H1 (cell line): ENCODE data around the gene SMTNL1. TPM values are rescaled to one million over a fixed set of nuclear protein-coding genes. Genes with fewer than 3 reads are reported as not detected.

Experiments
- CTCF ChIA-PET: fragments of 300-600 bp; sonication (Branson Sonifier 250); formaldehyde crosslinking; loops from one replicate; lab custom pipeline; 2021; ENCODE audit not compliant: partially characterized antibody; lab: Charles Lee
- POLR2A ChIA-PET: fragments of 300-600 bp; sonication (Branson Sonifier 250); formaldehyde crosslinking; loops from one replicate; lab custom pipeline; 2021; ENCODE audit warnings: inconsistent platforms; ENCODE audit not compliant: partially characterized antibody; lab: Charles Lee
- DNase-seq, 2 experiments: peaks; one replicate each; pipeline versions ENCODE4 v3.0.0 to v3.0.0-alpha.2; 2010 to 2022; ENCODE audit warnings: low spot score in 2 of 2, low read depth in 1 of 2, mixed read lengths in 1 of 2
- FAIRE-seq: peaks from 2 replicates; lab custom pipeline; 2011; peaks lifted over from hg19 to GRCh38; lab: Jason Lieb, UNC
- H2AFZ ChIP-seq: 2 replicates; pipeline ENCODE4 v1.8.1; 2012; ENCODE audit warnings: low read length, inconsistent platforms
- H2AK5ac ChIP-seq: 2 replicates; pipeline ENCODE4 v1.6.1; 2013; ENCODE audit warnings: low read depth, low read length
- H2BK120ac ChIP-seq: replicated peaks from 2 replicates; pipeline ENCODE3; 2013; ENCODE audit warnings: low read depth, low read length, inconsistent platforms
- H2BK12ac ChIP-seq: 2 replicates; pipeline ENCODE4 v1.6.1; 2013; ENCODE audit warnings: low read depth, low read length
- H2BK15ac ChIP-seq: 2 replicates; pipeline ENCODE4 v1.6.1; 2013; ENCODE audit warnings: low read length
- H2BK20ac ChIP-seq: 2 replicates; pipeline ENCODE4 v1.6.1; 2013; ENCODE audit warnings: low read length
- H2BK5ac ChIP-seq: 2 replicates; pipeline ENCODE4 v1.6.1; 2013; ENCODE audit warnings: low read depth, low read length
- H3K14ac ChIP-seq: 2 replicates; pipeline ENCODE4 v1.6.1; 2013; ENCODE audit warnings: inconsistent platforms; ENCODE audit not compliant: insufficient read length
- H3K18ac ChIP-seq: 2 replicates; pipeline ENCODE4 v1.6.1; 2013; ENCODE audit warnings: low read length; ENCODE audit errors: extremely low read depth
- H3K23ac ChIP-seq: 2 replicates; pipeline ENCODE4 v1.6.1; 2013; ENCODE audit warnings: inconsistent platforms; ENCODE audit not compliant: insufficient read length
- H3K23me2 ChIP-seq: 2 replicates; pipeline ENCODE4 v1.6.1; 2013; ENCODE audit warnings: low read depth, low read length
- H3K27ac ChIP-seq: 2 replicates; pipeline ENCODE4 v1.6.1; 2011; ENCODE audit warnings: low read depth, low read length, inconsistent platforms
- H3K27me3 ChIP-seq, 4 experiments: replicated peaks in 1 of 4; 1 replicate in 1 of 4; 2 replicates in 3 of 4; pipeline versions ENCODE4 v1.6.1 to v1.8.1; 2011 to 2013; ENCODE audit warnings: low read length in 3 of 4, mild to moderate bottlenecking in 3 of 4, inconsistent platforms in 2 of 4, mixed read lengths in 2 of 4, moderate library complexity in 1 of 4; ENCODE audit not compliant: control insufficient read depth in 3 of 4, insufficient read depth in 3 of 4; ENCODE audit errors: extremely low read depth in 1 of 4
- H3K36me3 ChIP-seq, 4 experiments: 2 replicates each; pipeline versions ENCODE4 v1.6.1 to v1.8.1; 2011 to 2013; ENCODE audit warnings: mild to moderate bottlenecking in 4 of 4, low read length in 3 of 4, moderate library complexity in 2 of 4, control low read depth in 1 of 4, inconsistent platforms in 1 of 4; ENCODE audit not compliant: insufficient read depth in 4 of 4, control insufficient read depth in 2 of 4
- H3K4ac ChIP-seq: replicated peaks from 2 replicates; pipeline ENCODE3; 2013; ENCODE audit warnings: low read length, low read depth, mixed read lengths, inconsistent platforms; ENCODE audit not compliant: insufficient read length
- H3K4me1 ChIP-seq, 4 experiments: replicated peaks in 1 of 4; 1 replicate in 1 of 4; 2 replicates in 3 of 4; pipeline versions ENCODE4 v1.6.1 to v1.8.1; 2011 to 2013; ENCODE audit warnings: low read length in 3 of 4, inconsistent platforms in 2 of 4, mixed read lengths in 1 of 4; ENCODE audit not compliant: insufficient read depth in 4 of 4, control insufficient read depth in 3 of 4
- H3K4me2 ChIP-seq, 2 experiments: 2 replicates each; pipeline versions ENCODE4 v1.6.1 to v1.8.1; 2011 to 2013; ENCODE audit warnings: low read depth in 2 of 2, low read length in 2 of 2, control low read depth in 1 of 2, inconsistent platforms in 1 of 2, mild to moderate bottlenecking in 1 of 2; ENCODE audit not compliant: insufficient read depth in 1 of 2
- H3K4me3 ChIP-seq, 4 experiments: fragments of 200-600, 300-600 bp in 1 of 4; sonication (generic), shearing (Covaris generic), sonication (Bioruptor Twin) in 1 of 4; 2 replicates each; pipeline versions ENCODE4 v1.5.1 to v1.8.1; 2011 to 2016; ENCODE audit warnings: low read length in 4 of 4, low read depth in 3 of 4, control low read depth in 2 of 4, inconsistent platforms in 2 of 4, mild to moderate bottlenecking in 2 of 4, mixed read lengths in 1 of 4, moderate library complexity in 1 of 4; ENCODE audit not compliant: insufficient read depth in 2 of 4; ENCODE audit errors: extremely low read depth in 1 of 4
- H3K56ac ChIP-seq: replicated peaks from 2 replicates; pipeline ENCODE3; 2013; ENCODE audit warnings: low read depth, mild to moderate bottlenecking, mixed read lengths, low read length, inconsistent platforms; ENCODE audit not compliant: insufficient read length
- H3K79me1 ChIP-seq: 2 replicates; pipeline ENCODE4 v1.6.1; 2013; ENCODE audit warnings: low read depth, low read length, control low read depth
- H3K79me2 ChIP-seq, 2 experiments: 2 replicates each; pipeline versions ENCODE4 v1.6.1 to v1.8.1; 2012 to 2013; ENCODE audit warnings: low read length in 2 of 2, mild to moderate bottlenecking in 2 of 2, inconsistent platforms in 1 of 2; ENCODE audit not compliant: insufficient read depth in 2 of 2, control insufficient read depth in 1 of 2
- H3K9ac ChIP-seq, 4 experiments: replicated peaks in 1 of 4; 1 replicate in 1 of 4; 2 replicates in 3 of 4; pipeline versions ENCODE4 v1.6.1 to v1.8.1; 2011 to 2013; ENCODE audit warnings: low read depth in 3 of 4, low read length in 3 of 4, control low read depth in 2 of 4, mild to moderate bottlenecking in 2 of 4, moderate library complexity in 2 of 4, inconsistent platforms in 1 of 4; ENCODE audit errors: extremely low read depth in 1 of 4
- H3K9me3 ChIP-seq, 2 experiments: 2 replicates each; pipeline versions ENCODE4 v1.6.1 to v1.8.1; 2012 to 2013; ENCODE audit warnings: mild to moderate bottlenecking in 2 of 2, moderate library complexity in 2 of 2, control low read depth in 1 of 2, inconsistent platforms in 1 of 2, low read depth in 1 of 2, low read length in 1 of 2, mixed read lengths in 1 of 2; ENCODE audit not compliant: insufficient read depth in 2 of 2
- H4K20me1 ChIP-seq, 2 experiments: replicated peaks in 1 of 2; 2 replicates each; pipeline versions ENCODE3 to v1.8.1; 2011 to 2013; ENCODE audit warnings: inconsistent platforms in 2 of 2, low read length in 2 of 2, mild to moderate bottlenecking in 1 of 2; ENCODE audit not compliant: insufficient read depth in 2 of 2, control insufficient read depth in 1 of 2
- H4K5ac ChIP-seq: 2 replicates; pipeline ENCODE4 v1.6.1; 2013; ENCODE audit warnings: low read length, low read depth, mixed read lengths, inconsistent platforms; ENCODE audit not compliant: insufficient read length
- H4K8ac ChIP-seq: 2 replicates; pipeline ENCODE4 v1.8.0; 2013; ENCODE audit warnings: mild to moderate bottlenecking, moderate library complexity, low read length, inconsistent platforms; ENCODE audit not compliant: insufficient read depth; ENCODE audit errors: extremely low read depth
- H4K91ac ChIP-seq: replicated peaks from 2 replicates; pipeline ENCODE3; 2013; ENCODE audit warnings: low read length, mixed read lengths, inconsistent platforms; ENCODE audit not compliant: insufficient read length
- ASH2L ChIP-seq: fragments of 200-600, 300-600 bp; sonication (generic); IDR thresholded peaks from one replicate; pipeline ENCODE4 v1.7.1; 2017; ENCODE audit warnings: low read length
- CHD1 ChIP-seq: IDR thresholded peaks from 2 replicates; pipeline ENCODE4 v1.6.1; 2012; ENCODE audit warnings: low read depth, low read length, improper control_type of control experiment
- SIX5 ChIP-seq: IDR thresholded peaks from 2 replicates; pipeline ENCODE4 v1.6.1; 2011; ENCODE audit warnings: mild to moderate bottlenecking, low read depth, low read length
- WGBS, 2 experiments: shearing (Covaris generic) in 1 of 2; methylation state at CpG; one replicate each; pipeline versions ENCODE4 v1.1.6 to v1.1.7; 2013 to 2015; ENCODE audit warnings: low lambda C conversion rate in 2 of 2, mixed read lengths in 2 of 2, inconsistent platforms in 1 of 2, low coverage in 1 of 2, missing lambda C conversion rate in 1 of 2; ENCODE audit not compliant: insufficient replicate concordance in 2 of 2, insufficient coverage in 1 of 2, insufficient read length in 1 of 2; ENCODE audit errors: extremely low coverage in 1 of 2, missing lambda C conversion rate in 1 of 2; 5-methylcytosine and 5-hydroxymethylcytosine counted together
- polyA plus RNA-seq, 7 experiments: library from polyadenylated mRNA; depleted of rRNA in 3 of 7; stranded (reverse) in 5 of 7; unstranded in 2 of 7; fragments of >200 nt in 5 of 7; fragments of 200-250 nt in 2 of 7; gene quantifications; 1 replicate in 5 of 7; 2 replicates in 1 of 7; 4 replicates in 1 of 7; pipeline versions ENCODE4 v1.2.1 to v1.2.3, GENCODE V29; 2011 to 2013; ENCODE audit warnings: missing spikeins in 2 of 7, mixed read lengths in 2 of 7
- total RNA-seq: library from RNA; stranded (reverse); fragmentation: NEBNext Ultra II Directional; extraction: Animal tissue kit (Norgen Biotek cat#: 25700); gene quantifications from 2 replicates; pipeline ENCODE4 v1.2.1, GENCODE V29; 2021

Gene SMTNL1
- total and polyA plus RNA-seq, 2 of the 8 experiments (the other 6 are each of a cell fraction or from before 2014, with no cell fraction given), result 0.18 TPM; not detected in 1

DNA sequence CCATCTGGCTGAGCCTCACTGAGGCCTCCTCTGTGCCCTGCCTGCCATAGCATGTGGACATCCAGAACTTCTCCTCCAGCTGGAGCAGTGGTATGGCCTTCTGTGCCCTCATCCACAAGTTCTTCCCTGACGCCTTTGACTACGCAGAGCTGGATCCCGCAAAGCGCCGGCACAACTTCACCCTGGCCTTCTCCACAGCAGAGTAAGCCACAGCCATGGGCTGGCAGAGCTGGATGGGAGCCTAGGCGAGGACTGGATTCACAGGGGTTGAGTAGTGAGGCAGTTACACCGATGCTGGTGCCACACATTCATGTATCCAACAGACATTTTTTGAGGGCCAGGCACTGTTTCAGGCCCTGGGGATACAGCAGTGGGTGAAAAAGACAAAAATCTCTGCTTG, 9.1 kb downstream of the SMTNL1 start:
- Histone ChIP-seq H3K23me2 (no peaks in the 10 kb centered on the region; the same call in 1 of the 2 replicates), H3K9me3 (no peaks in the 10 kb centered on the region), H3K4ac (no peak overlapping the region), H3K18ac (no peak overlapping the region), H3K56ac (no peak overlapping the region), H4K20me1 (peaks cover 0 to 1% of the 10 kb centered on the region in 2 experiments), H4K5ac (no peak overlapping the region), H2AFZ (no peak overlapping the region), H3K79me2 (no peaks in the 10 kb centered on the region), H2BK120ac (no peak overlapping the region), H3K79me1 (no peaks in the 10 kb centered on the region), H2BK15ac (0 out of 2 replicates have a peak overlapping the region, but pooled peaks have one; percentile 40), H2BK12ac (no peak overlapping the region), H4K91ac (no peak overlapping the region), H3K4me2 (no peak overlapping the region), H2AK5ac (no peak overlapping the region), H3K27ac (no peak overlapping the region), H3K4me1 (peaks cover 0 to 15% (median 11%) of the 10 kb centered on the region in 4 experiments; a peak in 6 of 7 replicates), H3K36me3 (peaks cover 2 to 19% (median 6%) of the 10 kb centered on the region in 4 experiments; a peak in 5 of 8 replicates), H3K4me3 (no peak overlapping the region), H3K9ac (no peak overlapping the region), H3K27me3 (no peaks in the 10 kb centered on the region; a peak in 2 of 7 replicates), H4K8ac (no peak overlapping the region), H2BK5ac (no peak overlapping the region), H2BK20ac (no peak overlapping the region), H3K23ac (no peak overlapping the region), H3K14ac (no peak overlapping the region)
- FAIRE-seq (no peak), DNase-seq (no peak)
- TF ChIP-seq SIX5, result no peak
- TF ChIP-seq ASH2L, result no peak
- no peak for TF ChIP-seq CHD1
- POLR2A ChIA-PET, result interaction anchor here (0.6 to 7.2 kb wide), 6 partner anchors 19 to 102 kb away, joined by 3 to 47 read pairs (median 6); no protein-coding TSS in a partner anchor
- WGBS, 2 experiments, result 89% methylated on average over 5 of the region's 7 CpGs; no CpG with 5 or more reads in 1 of the 2 experiments
- CTCF ChIA-PET, result interaction anchor here (0.8 to 5.5 kb wide), 9 partner anchors 11 to 207 kb away, joined by 3 to 34 read pairs (median 12); no protein-coding TSS in a partner anchor
